Mucosa of rectum (tissue), 2 donors: ENCODE measurements around the gene SLC44A1.

Experiments used
- H3K27ac ChIP-seq, 2 donors: one replicate each; pipeline ENCODE4 v1.7.0; 2013; ENCODE audit warnings: inconsistent platforms in 2 of 2, low read depth in 2 of 2, low read length in 2 of 2
- H3K27me3 ChIP-seq, 2 donors: one replicate each; pipeline ENCODE4 v1.7.0; 2013; ENCODE audit warnings: low read length in 2 of 2; ENCODE audit not compliant: control insufficient read depth in 2 of 2, insufficient read depth in 2 of 2
- H3K36me3 ChIP-seq, 2 donors: one replicate each; pipeline ENCODE4 v1.7.0; 2013; ENCODE audit warnings: low read length in 2 of 2; ENCODE audit not compliant: control insufficient read depth in 2 of 2, insufficient read depth in 2 of 2
- H3K4me1 ChIP-seq, 2 donors: one replicate each; pipeline ENCODE4 v1.7.0; 2013; ENCODE audit warnings: low read length in 2 of 2, mild to moderate bottlenecking in 1 of 2; ENCODE audit not compliant: control insufficient read depth in 2 of 2, insufficient read depth in 2 of 2
- H3K4me3 ChIP-seq, 2 donors: one replicate each; pipeline ENCODE4 v1.7.0; 2013; ENCODE audit warnings: low read length in 2 of 2
- H3K9ac ChIP-seq, 2 donors: one replicate each; pipeline ENCODE4 v1.7.0; 2013; ENCODE audit warnings: low read length in 2 of 2, low read depth in 1 of 2, mild to moderate bottlenecking in 1 of 2
- H3K9me3 ChIP-seq, 2 donors: one replicate each; pipeline ENCODE4 v1.7.0; 2013; ENCODE audit warnings: low read length in 2 of 2; ENCODE audit not compliant: control insufficient read depth in 2 of 2
- donor health status: healthy.
- donor health status: Normal muscosa, but diverticular disease.

The SLC44A1 gene

DNA sequence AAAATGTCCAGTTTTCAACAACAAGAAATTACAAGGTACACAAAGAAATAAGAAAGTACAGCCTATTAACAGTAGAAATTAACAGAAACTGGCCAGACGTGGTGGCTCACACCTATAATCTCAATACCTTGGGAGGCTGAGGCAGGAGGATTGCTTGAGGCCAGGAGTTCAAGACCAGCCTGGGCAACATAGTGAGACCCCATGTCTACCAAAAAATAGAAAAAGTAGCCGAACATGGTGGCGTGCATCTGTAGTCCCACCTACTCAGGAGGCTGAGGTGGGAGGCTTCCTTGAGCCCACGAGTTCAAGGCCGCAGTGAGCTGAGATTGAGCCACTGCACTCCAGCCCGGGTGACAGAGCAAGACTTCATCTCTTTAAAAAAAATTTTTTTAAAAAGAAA is 161.9 kb downstream of the SLC44A1 start:
- Histone ChIP-seq H3K27ac (no peak overlapping the region), H3K36me3 (no peaks in the 10 kb centered on the region), H3K4me3 (no peak overlapping the region), H3K27me3 (no peaks in the 10 kb centered on the region), H3K9ac (no peak overlapping the region), H3K4me1 (no peaks in the 10 kb centered on the region), H3K9me3 (no peaks in the 10 kb centered on the region)

- no peak overlapping the region for H3K27ac ChIP-seq
- H3K4me1 ChIP-seq: no peaks in the 10 kb centered on the region
- no peaks in the 10 kb centered on the region for H3K27me3 ChIP-seq
- no peaks in the 10 kb centered on the region for H3K36me3 ChIP-seq
- peaks cover 0 to 3% of the 10 kb centered on the region in 2 donors for H3K9me3 ChIP-seq
- H3K9ac ChIP-seq: no peak overlapping the region
- H3K4me3 ChIP-seq: no peak overlapping the region
Measured at GRCh38 chr9:105413525-105413924, 169.1 kb downstream of the SLC44A1 start.

DNA sequence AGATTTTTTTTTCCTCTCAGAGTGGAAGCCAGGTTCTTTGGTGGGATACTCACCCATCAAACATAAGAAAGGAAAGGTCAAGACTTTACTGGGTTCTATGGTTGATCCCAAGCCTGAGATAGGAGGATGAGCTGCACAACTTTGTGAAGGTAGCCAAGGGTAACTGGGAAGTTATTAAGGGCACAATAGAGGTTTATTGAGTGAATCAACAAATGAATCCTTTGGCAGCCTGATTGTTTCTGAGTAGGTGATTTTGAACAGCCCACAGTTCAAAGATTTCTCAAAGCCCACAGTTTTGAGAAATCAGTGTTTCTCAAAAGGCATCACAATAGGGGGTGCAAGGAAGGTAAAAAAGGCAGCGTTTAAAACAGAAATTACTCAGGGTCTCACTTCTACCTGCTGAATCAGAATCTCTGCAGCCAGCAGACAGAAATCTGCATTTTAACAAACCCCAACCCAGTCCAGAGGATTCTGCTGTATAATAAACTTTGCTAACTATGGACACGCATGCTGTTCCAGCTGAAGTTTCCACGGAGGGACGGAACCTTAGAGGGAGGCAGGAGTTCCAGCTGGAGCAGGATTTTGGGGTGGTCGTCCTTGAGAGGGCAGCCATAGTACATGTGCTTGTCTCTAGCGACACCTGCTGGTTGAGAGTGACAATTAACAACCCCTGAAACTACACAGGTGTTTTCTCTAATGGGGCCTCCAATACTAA is 170.7 kb downstream of the SLC44A1 start:
- Histone ChIP-seq H3K36me3 (no peaks in the 10 kb centered on the region), H3K27me3 (no peaks in the 10 kb centered on the region), H3K4me1 (no peaks in the 10 kb centered on the region), H3K9ac (no peak overlapping the region), H3K9me3 (peaks cover 0 to 3% of the 10 kb centered on the region in 2 donors), H3K4me3 (no peak overlapping the region), H3K27ac (no peak overlapping the region)

DNA sequence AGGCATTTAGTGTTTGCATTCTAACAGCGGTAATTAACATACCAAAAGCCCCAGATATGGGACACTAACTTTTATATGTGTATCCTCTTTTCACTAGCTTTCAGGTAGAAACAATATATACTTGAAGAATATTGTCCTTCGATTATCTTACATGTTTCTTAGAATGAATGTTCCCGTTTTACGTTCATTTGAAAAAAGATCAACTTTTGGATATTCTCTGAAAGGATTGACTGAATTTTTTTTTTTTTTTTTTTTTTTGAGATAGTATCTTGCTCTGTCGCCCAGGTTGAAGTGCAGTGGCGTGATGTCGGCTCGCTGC is 171.2 kb downstream of the SLC44A1 start:
- Histone ChIP-seq H3K27ac (no peak overlapping the region), H3K9ac (no peak overlapping the region)

GRCh38 chr9:105416840-105417239 is 172.4 kb downstream of the SLC44A1 start:
- H3K27me3 ChIP-seq: no peaks in the 10 kb centered on the region
- no peak overlapping the region for H3K4me3 ChIP-seq
- no peaks in the 10 kb centered on the region for H3K4me1 ChIP-seq
- no peak overlapping the region for H3K9ac ChIP-seq
- no peaks in the 10 kb centered on the region for H3K9me3 ChIP-seq
- H3K36me3 ChIP-seq: no peaks in the 10 kb centered on the region
- H3K27ac ChIP-seq: no peak overlapping the region

More for the DNA sequence above, 171.2 kb downstream of the SLC44A1 start:
- H3K36me3 ChIP-seq: no peaks in the 10 kb centered on the region
- H3K27me3 ChIP-seq: no peaks in the 10 kb centered on the region
- H3K4me1 ChIP-seq: no peaks in the 10 kb centered on the region
- H3K4me3 ChIP-seq: no peak overlapping the region
- peaks cover 0 to 3% of the 10 kb centered on the region in 2 donors for H3K9me3 ChIP-seq

DNA sequence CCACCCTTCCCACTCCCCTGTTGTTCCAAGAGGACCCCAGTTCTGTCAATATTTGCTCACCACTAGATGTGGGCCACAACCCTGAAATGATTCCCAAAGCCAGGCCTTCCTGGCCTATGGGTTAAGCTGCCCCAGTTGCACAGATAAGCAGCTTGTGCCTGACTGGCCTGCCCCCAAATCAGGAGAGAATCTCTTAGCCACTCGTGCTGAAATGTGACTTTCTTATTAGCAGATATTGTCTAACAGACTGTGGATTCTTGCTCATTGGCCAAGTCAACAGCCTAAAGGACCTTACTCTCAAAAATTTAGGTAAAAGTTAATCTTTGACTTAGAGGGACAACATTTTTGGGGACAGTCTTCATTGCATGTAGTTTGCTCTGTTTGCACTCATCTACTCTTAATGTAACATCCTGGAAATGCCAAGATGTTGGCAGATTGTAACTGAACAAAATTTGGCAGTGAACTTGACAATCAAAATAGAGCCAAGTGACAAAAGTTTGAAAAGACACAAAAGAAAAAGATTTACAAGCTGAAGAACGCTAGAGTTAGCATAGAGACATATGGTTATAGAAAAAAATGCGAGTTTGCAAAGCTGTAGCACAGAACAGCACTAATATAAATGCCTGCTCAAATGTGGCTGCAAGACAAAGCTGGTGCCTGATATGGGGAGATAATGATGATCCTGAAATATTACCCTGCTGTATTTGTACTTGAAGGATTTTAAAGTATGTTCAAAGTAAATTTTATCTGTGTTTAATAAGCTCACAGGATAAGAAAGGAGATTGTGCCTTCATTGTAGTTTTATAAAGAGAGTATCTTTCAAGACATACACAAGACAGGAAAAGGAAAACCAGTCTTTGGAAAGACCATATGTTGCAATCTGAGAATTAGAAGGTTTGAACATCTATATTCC is 174.4 kb downstream of the SLC44A1 start:
- no peak overlapping the region for H3K9ac ChIP-seq
- H3K27me3 ChIP-seq: no peaks in the 10 kb centered on the region
- H3K9me3 ChIP-seq: no peaks in the 10 kb centered on the region
- H3K4me1 ChIP-seq: no peaks in the 10 kb centered on the region
- no peaks in the 10 kb centered on the region for H3K36me3 ChIP-seq
- no peak overlapping the region for H3K4me3 ChIP-seq
- H3K27ac ChIP-seq: no peak overlapping the region

DNA sequence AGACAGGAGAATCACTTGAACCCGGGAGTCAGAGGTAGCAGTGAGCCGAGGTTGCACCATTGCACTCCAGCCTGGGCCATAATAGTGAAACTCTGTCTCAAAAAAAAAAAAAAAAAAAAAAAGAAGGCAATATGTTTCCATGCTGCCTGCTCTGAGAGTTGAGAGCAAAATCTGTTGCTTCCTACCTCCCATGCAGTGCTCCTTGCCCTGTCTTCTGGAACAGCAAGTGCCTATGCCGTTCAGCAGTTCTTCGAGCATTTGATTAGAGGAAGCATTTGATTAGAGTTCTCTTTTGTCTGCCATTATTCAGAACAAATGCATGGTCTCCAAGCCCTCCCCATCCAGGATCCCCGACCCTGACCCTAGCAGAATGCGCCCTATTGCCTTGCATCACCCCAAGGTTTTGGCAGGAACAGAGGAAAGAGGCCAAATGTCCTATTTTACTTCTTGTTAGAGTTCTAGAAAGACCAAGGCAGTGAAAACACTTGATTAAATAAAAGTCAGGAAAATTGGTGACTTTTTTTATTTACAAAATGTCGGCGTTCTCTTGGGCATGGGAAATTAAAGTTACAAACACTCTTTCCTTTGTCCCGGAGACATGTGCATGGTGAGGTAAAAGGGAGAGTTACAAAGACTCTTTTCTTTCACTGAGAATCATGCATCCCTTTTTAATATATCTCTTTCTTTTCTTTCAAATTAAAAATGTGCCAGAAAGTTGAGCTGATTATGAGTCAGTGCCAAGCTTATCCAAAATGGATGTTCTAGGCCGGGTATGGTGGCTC is 175.6 kb downstream of the SLC44A1 start:
- H3K27me3 ChIP-seq: no peaks in the 10 kb centered on the region
- H3K27ac ChIP-seq: no peak overlapping the region
- H3K4me3 ChIP-seq: no peak overlapping the region
- no peaks in the 10 kb centered on the region for H3K4me1 ChIP-seq
- H3K9ac ChIP-seq: no peak overlapping the region
- no peaks in the 10 kb centered on the region for H3K9me3 ChIP-seq
- H3K36me3 ChIP-seq: no peaks in the 10 kb centered on the region

GRCh38 chr9:105421154-105421553 is 176.7 kb downstream of the SLC44A1 start:
- no peak overlapping the region for H3K27ac ChIP-seq
- H3K4me3 ChIP-seq: no peak overlapping the region
- no peak overlapping the region for H3K9ac ChIP-seq
- no peaks in the 10 kb centered on the region for H3K36me3 ChIP-seq
- H3K9me3 ChIP-seq: no peaks in the 10 kb centered on the region
- no peaks in the 10 kb centered on the region for H3K4me1 ChIP-seq
- no peaks in the 10 kb centered on the region for H3K27me3 ChIP-seq

DNA sequence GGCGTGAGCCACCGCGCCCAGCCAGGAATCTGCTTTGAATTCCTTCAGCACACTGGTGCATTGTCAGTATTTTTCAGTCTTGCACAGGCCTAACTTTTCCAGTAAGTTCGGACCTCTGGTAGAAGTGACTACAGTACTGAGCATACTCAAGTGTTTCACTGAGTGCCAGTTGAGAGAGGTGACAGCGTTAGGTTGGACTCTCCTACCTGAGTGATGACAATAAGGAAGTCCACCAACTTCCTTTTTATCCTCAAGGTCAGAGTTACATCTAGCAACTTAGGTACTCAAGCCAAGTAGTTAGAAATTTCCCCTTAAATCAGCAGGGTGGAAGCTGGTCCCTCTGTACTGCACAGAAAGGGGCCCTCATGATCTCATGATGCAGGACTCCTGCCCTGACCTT is 177.4 kb downstream of the SLC44A1 start:
- Histone ChIP-seq H3K36me3 (no peaks in the 10 kb centered on the region), H3K27ac (no peak overlapping the region), H3K9ac (no peak overlapping the region), H3K9me3 (no peaks in the 10 kb centered on the region), H3K27me3 (no peaks in the 10 kb centered on the region), H3K4me3 (no peak overlapping the region), H3K4me1 (no peaks in the 10 kb centered on the region)
